Measurements from ENCODE around the gene GALNT10.

Gene GALNT10

DNA sequence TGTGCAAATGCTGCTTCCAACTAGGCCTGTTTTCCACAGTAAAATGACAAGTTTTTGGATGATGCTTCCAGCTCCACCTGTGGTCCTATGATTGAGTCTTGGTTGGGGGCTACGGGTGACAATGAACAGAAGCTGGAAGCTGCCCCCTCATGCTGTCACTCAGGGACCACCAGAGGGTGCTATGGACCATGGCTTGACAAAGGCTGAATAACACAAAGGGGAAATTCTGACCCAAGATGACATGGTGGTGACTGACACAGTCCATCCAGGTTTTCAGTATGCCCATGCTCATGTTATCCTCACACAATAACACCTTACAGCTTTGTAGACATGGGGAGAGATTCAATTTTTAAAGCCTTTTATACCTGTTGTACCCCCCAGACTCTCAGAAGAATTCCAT, 231.3 kb downstream of the GALNT10 start:
- POLR2A ChIA-PET (ENCODE audit: low non-redundant PET): no interaction called here
- CTCF ChIA-PET: interaction anchor here (0.5 to 1.6 kb wide), 4 partner anchors 16 to 216 kb away, joined by 3 to 7 read pairs (median 4); no protein-coding TSS in a partner anchor
- H3K27ac ChIP-seq: no peak overlapping the region
- no peak for DNase-seq (ENCODE audit: low spot score)
- TF ChIP-seq, protein P1, sequence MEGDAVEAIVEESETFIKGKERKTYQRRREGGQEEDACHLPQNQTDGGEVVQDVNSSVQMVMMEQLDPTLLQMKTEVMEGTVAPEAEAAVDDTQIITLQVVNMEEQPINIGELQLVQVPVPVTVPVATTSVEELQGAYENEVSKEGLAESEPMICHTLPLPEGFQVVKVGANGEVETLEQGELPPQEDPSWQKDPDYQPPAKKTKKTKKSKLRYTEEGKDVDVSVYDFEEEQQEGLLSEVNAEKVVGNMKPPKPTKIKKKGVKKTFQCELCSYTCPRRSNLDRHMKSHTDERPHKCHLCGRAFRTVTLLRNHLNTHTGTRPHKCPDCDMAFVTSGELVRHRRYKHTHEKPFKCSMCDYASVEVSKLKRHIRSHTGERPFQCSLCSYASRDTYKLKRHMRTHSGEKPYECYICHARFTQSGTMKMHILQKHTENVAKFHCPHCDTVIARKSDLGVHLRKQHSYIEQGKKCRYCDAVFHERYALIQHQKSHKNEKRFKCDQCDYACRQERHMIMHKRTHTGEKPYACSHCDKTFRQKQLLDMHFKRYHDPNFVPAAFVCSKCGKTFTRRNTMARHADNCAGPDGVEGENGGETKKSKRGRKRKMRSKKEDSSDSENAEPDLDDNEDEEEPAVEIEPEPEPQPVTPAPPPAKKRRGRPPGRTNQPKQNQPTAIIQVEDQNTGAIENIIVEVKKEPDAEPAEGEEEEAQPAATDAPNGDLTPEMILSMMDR (conservative IDR thresholded peaks at IDR 0.05; ENCODE audit: low read depth): no peak; the same call in 1 of the 2 replicates

DNA sequence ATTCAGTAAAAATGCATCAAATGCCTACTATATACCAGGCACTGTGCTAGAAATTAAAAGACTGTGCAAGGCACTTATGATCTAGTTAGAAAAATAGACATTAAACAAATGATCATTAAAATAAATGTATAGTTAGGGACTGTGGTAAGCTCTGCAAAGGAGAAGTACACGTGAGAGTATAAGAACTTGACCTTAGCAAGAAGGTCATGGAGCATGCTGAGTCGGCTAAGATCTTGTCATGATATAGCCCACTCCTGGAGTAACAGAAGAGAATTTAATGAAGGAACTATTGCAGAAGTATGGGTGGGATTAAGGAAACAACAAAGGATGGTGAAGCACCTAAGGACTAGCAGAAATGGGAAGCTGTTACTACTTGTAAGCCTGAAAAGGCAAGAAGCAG, 231.8 kb downstream of the GALNT10 start:
- POLR2A ChIA-PET (ENCODE audit: low non-redundant PET): no interaction called here
- CTCF ChIA-PET: interaction anchor here (0.5 to 1.6 kb wide), 4 partner anchors 17 to 120 kb away, joined by 3 to 7 read pairs (median 4); no protein-coding TSS in a partner anchor
- no peak overlapping the region for H3K27ac ChIP-seq
- TF ChIP-seq, protein P1 (conservative IDR thresholded peaks at IDR 0.05; ENCODE audit: low read depth): no peak
- DNase-seq (ENCODE audit: low spot score): no peak

DNA sequence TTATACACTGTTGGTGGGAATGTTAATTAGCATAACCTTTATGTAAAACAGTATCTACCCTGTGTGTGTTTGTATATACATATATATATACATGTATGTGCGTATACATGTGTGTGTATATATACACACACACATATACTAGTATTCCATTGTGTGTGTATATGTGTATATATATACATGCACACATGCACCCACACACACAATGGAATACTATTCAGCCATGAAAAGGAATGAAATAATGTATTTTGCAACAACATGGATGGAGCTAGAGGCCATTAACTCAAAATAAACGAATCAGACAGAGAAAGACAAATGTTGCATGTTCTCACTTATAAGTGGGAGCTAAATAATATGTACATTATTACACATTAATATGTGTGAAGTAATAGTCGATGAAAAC, 237.7 kb downstream of the GALNT10 start:
- ChIA-PET POLR2A (ENCODE audit: low non-redundant PET) (no interaction called here), CTCF (no interaction called here)
- H3K27ac ChIP-seq: no peak overlapping the region
- TF ChIP-seq, protein P1 (conservative IDR thresholded peaks at IDR 0.05; ENCODE audit: low read depth): no peak
- no peak for DNase-seq (ENCODE audit: low spot score)

DNA sequence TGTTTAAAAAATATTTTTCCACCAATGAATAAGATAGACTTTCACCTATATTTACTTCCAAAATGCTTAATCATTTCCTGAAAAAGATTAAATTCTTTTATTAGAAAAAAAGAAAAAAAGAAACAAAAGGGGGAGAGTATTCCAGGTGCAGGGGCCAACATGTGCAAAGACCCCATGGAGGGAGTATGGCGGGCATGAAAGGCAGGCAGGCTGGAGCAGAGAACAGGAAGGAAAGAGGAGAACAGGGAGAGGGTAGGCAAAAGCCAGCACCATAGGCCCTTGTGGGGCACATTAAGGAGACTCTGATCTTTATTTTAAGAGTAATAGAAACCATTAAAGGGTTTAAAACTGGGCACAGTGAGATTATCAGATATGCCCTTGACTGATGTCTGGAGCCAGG, 238.8 kb downstream of the GALNT10 start:
- DNase-seq (ENCODE audit: low spot score): no peak
- ChIA-PET CTCF (no interaction called here), POLR2A (ENCODE audit: low non-redundant PET) (no interaction called here)
- TF ChIP-seq, protein P1 (conservative IDR thresholded peaks at IDR 0.05; ENCODE audit: low read depth): no peak
- H3K27ac ChIP-seq: no peak overlapping the region

DNA sequence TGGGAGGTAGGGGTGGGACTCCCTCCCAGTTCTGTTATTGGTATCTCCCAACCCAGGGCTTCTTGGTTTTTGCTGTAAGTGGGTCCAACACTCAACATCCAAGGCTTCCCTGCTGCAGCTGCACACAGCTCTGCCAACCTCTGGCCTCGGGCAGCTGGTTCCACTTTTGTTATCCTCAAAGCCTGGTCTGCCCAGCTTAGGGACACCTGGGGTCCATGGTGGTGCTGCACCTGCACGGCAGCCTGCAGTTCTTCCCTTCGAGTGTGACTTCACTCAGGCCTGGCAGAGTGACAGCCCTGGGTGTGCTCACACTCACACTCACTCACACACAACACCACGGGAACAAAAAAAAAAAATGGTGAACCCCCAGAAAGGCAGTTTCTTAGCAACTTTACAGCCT, 239.9 kb downstream of the GALNT10 start:
- ChIA-PET POLR2A (ENCODE audit: low non-redundant PET) (no interaction called here), CTCF (interaction anchor here (1.2 kb wide), 1 partner anchor 25 kb away, joined by 4 read pairs; no protein-coding TSS in a partner anchor)
- TF ChIP-seq, protein P1 (conservative IDR thresholded peaks at IDR 0.05; ENCODE audit: low read depth): no peak
- peak overlapping the region; percentile 8; the same call in 1 of the 2 replicates for H3K27ac ChIP-seq
- no peak for DNase-seq (ENCODE audit: low spot score)

DNA sequence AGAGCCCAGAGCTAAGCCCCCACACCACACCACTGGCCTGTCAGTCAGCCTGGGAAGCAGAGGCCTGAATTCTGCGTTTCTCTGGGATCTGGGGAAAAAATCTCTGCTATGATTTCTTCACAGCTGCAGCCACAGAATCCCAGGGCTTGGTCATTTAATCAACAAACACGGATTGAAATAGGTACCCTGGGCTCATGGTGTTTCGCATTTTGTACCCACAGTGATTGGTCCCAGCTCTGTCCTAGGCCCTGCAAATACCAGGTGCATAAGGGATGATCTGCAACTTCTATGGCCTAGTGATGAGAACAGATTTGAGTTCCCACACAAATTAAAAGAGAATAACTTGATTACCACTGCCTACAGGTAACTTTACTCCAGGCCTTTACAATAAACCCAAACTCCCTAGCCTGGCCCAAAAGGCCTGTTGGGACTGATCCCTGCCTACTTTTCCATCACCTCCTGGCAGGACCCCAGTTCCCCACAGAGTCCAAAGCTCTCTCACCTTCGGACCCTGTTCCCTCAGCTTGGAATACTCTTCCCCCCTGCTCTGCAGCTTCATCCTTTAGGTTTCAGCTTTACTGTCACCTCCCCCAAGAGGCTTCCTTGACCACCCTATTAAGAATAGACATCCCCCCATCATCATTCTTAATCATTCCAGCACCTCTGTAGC, 240.6 kb downstream of the GALNT10 start:
- ChIA-PET CTCF (interaction anchor here (1.2 kb wide), 1 partner anchor 25 kb away, joined by 4 read pairs; no protein-coding TSS in a partner anchor), POLR2A (ENCODE audit: low non-redundant PET) (no interaction called here)
- TF ChIP-seq, protein P1 (conservative IDR thresholded peaks at IDR 0.05; ENCODE audit: low read depth): no peak
- DNase-seq (ENCODE audit: low spot score): no peak
- H3K27ac ChIP-seq: peak overlapping the region; percentile 8; the same call in 1 of the 2 replicates

All from RWPE1 (cell line).